GM19099 (cell line): ENCODE measurements around the gene DCAF8.

Source experiments
- POLR2A ChIP-seq: IDR thresholded peaks from 3 replicates; pipeline ENCODE4 v1.6.1; 2011; ENCODE audit warnings: low read depth; ENCODE audit not compliant: insufficient read length; ENCODE audit errors: extremely low read depth

The DCAF8 gene

DNA sequence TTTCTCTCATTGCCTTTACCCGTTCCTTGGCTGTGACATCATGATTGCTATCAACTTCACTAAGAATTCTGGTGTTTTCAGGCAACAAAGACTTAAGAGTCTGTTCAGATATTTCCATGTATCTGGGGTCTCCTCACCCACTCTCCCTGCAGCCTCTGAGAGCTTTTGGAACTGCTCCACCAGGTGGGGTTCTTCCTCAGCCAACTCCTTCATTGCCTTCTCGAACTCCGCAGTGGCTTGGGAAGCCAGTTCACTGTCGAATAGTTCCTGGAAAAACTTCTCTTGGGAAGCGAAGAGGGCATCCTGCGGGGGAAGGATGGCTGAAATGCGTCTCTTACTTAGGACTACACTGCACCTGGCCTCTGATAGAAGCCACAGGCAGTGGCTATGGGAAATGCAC, 20.5 kb upstream of the DCAF8 start:
- TF ChIP-seq POLR2A: no peak

DNA sequence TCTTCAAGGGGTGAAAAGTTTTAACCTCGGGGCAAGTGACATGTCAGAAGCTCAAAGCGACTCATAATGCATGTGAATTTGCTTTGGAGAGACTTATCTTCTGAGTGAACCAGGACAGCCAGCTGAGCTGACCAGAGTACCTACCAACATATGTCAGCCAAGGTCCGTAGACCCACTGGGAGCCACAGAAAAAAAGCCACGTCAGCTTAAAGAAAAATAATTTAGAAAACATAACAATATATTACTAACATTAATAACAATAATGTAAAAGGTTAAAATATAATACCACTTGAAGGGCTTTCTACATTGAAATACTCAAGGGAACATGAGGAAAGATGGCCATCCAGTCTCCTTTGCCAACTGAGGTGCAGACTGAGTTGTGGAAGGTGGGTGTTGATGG, 15.6 kb upstream of the DCAF8 start:
- TF ChIP-seq POLR2A: no peak

DNA sequence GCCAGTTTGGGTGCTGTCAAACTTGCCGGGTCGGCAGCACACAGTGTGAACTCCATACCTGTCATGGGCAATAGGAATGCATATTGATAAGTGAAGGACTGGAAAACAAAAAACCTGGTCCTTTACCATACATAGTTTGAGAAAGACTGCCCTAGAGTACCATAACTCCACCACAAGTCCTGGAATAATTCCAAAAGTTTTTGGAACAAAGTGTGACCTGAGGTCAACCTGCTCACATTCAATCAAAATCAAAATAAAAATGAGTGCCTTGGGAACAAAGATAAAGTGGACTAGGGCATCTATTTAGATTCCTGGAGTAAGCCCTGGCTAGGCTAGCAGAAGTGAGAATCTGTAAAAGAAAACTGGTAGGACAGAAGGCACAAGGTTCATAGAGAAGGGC, 15.0 kb upstream of the DCAF8 start:
- TF ChIP-seq POLR2A: no peak

DNA sequence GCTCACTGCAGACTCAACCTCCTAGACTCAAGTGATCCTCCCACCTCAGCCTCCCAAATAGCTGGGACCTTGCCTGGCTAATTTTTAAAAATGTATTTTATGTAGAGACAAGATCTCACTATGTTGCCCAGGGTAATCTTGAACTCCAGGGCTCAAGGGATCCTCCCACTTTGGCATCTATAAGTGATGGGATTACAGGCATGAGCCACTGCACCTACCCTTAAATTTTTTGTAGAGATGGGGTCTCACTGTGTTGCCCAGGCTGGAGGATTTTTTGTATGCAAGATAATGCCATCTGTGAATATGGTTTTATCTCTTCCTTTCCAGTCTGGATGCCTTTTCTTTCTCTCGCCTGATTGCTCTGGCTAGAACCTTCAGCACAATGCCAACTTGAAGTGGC, 8.7 kb upstream of the DCAF8 start:
- no peak for TF ChIP-seq POLR2A

DNA sequence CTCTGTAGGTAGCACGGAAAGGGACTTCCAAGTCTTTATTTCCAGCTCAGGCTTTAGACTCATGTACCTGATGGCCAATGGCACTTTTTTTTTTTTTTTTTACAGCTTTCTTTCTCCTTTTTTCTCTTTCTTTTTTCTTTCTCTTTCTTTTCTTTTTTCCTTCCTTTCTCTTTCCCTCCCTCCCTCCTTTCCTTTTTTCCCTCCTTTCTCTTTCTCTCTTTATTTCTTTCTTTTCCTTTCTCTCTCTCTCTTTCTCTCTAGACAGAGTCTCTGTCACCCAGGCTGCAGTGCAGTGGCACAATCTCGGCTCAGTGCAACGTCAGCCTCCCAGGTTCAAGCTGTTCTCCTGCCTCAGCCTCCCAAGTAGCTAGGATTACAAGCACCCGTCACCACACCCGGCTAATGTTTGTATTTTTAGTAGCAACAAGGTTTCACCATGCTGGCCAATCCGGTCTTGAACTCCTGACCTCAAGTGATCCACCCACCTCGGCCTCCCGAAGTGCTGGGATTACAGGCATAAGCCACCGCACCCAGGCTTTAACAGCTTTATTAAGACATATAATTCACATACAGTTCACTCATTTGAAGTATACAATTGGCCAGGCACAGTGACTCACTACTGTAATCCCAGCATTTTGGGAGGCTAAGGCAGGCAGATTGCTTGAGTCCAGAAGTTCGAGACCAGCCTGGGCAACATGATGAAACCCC, 5.1 kb upstream of the DCAF8 start:
- TF ChIP-seq POLR2A: no peak

DNA sequence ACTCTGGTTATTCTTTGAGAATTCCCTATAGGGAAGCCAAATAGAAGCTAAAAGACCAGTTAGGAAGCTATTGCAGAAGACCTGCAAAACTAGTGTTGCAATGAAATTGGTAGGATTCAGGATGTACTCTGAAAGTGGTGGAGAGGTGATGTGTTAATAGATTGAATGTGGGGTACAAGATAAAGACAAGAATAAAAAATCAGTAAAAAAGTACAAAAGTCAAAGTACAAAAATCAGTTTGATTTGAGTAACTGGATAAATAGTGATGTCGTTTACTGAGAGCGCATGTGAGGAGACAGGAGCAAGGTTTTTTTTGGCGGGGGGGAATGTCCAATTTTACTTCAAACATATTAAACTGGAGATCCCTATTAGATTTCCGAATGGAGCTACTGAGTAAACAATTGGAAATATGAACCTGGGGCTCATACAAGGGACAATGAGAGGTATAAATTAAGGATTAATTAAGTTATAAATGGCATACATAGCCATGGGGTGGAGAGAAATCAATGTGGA, 2.5 kb upstream of the DCAF8 start:
- no peak for TF ChIP-seq POLR2A

DNA sequence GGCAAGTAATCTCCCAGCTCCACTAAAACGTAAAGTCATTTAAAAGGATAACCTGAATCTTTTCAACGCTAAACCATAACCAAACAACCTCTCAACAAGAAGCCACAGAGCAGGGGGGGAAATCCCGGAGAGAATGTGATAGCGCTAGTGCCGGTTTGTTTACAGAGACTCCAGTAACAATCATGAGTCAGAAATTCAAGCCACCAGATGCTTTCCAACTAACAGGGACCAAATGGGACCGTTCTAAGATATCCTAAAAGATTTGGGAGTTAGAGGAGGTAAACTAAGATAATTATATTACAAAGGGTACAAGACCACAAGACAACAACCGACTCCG, 825 bp downstream of the DCAF8 start:
- no peak for TF ChIP-seq POLR2A

DNA sequence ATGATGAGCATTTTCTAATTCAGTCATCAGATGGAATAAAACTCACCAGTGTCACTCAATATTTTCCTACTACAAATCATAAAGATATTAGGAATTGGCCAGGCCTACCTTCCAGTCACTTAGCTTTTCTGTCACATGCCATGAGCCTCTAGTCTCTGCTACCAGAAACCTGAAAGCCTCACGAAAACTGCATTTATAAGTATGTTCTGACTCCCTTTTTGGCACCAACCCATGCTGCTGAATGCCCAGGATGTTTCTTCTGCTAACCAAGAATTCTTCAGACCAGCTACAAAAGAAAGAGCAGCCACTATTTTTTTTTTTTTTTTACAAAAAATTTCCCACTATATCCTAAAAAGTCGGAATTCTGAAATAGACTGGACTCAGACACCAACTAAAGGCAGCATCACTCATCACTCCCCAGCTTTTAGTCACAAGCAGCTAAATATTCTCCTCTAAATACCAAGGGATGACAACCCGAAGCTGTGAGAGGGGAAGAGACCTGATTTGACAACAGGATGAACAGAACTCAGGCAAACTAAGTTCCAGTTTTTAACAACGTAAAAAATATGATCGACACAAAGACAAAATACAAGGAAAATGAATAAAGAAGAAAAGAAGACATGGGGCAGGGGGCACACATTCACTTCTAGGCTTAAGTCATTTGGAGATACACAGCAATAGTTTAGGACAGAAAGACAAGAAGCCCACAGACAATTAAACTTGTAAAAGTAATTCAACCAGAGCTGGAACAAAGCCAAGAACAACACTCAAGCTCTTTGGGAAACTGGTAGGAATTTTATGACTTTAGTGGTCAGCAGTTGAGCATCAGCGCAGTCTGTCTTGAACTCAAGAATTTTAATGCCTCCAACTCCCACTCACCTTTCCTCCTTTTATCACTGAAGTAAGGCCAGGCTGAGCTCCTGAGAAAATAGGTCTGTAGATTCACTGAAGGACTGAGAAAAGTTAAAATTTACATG, 1.7 kb downstream of the DCAF8 start:
- TF ChIP-seq POLR2A: no peak

DNA sequence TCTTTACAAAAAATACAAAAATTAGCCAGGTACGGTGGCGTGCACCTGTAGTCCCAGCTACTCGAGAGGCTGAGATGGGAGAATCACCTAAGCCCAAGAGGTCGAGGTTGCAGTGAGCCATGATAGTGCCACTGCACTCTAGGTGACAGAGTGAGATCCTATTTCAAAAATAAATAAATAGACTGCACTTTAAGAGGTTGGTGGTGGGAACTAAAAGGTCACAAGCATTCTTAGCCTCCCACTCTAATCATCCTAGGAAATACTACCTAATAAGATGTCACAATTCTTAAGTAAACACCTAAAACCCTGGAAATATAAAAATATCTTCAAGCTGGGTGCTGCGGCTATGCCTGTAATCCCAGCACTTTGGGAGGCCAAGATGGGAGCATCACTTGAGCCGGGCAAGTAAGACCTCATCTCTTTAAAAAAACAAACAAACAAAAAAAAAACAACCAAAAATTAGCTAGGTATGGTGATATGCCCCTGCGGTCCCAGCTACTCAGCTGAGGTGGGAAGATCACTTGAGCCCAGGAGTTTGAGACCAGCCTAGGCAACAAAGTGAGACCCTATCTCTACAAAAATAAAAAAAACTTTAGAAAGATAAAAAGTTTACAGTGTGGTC, 4.1 kb downstream of the DCAF8 start:
- TF ChIP-seq POLR2A: no peak

DNA sequence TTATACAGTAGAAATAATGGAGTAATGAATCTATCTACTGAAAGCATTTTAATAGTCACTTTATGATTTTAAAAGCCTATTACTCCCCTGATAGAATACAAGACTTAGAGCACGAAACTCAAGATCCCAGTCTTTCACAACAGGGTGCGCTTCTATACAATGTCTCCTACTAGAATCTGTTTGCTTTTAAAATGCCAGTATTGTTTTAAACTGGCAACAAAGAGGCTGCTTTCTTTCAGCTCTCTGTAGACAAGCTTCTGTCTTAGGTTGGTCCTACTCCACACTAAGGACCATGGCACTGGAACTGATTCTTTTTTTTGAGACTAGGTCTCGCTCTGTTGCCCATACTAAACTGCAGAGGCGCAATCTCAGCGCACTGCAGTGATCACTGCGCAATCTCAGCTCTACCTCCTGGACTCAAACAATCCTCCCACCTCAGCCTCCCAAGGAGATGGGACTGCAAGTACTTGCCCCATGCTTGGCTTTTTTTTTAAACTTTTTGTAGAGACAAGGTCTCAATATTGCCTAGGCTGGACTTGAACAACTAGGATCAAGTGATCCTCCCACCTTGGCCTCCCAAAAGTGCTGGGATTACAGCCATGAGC, 4.8 kb downstream of the DCAF8 start:
- no peak for TF ChIP-seq POLR2A

DNA sequence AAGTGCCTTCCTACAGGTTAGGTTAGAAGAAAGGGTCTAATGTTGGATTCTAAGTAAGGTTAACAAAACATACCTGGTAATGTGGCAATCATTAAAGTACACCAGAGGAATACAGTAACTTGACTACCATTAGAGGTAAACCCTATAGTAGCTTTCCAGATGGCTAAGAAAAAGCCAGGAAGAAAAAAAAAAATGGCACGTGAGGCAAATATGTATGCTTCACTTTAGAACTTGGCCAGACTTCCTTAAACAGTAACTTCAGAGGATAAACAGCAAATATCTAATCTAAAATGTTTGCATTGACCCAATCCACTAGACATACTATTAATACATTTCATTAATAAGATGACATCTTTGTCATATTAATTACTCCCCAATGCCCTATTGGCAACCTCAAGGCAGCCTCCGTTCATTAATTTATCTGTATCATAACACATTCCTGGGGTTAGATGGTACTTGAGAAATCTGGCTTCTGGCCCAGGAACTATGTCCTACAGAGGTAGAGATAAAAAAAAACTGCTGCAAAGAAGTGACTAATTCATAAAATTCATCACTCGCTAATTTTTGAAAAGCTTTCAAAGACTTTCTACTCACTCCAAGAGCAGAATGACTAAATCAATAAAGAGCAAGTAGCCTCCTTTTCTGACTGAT, 5.8 kb downstream of the DCAF8 start:
- TF ChIP-seq POLR2A: no peak

DNA sequence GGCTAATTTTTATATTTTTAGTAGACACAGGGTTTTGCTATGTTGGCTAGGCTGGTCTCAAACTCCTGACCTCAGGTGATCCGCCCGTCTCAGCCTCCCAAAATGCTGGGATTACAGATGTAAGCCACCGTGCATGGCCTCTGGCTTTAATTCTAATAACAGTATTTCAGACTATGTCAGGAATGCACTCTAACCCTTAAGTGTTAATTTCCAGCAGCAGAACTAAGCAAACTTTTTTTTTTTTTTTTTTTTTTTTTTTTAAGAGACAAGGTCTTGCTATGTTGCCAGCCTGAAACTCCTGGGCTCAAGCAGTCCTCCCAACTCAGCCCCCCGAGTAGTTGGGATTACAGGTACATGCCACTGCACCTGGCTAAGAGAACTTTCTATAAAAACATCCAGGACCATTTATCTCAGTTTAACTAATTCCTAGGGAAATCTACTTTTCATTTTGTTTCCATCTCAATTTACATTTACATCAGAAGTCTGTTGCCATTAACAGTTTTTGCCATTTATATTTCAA, 6.5 kb downstream of the DCAF8 start:
- TF ChIP-seq POLR2A: no peak

DNA sequence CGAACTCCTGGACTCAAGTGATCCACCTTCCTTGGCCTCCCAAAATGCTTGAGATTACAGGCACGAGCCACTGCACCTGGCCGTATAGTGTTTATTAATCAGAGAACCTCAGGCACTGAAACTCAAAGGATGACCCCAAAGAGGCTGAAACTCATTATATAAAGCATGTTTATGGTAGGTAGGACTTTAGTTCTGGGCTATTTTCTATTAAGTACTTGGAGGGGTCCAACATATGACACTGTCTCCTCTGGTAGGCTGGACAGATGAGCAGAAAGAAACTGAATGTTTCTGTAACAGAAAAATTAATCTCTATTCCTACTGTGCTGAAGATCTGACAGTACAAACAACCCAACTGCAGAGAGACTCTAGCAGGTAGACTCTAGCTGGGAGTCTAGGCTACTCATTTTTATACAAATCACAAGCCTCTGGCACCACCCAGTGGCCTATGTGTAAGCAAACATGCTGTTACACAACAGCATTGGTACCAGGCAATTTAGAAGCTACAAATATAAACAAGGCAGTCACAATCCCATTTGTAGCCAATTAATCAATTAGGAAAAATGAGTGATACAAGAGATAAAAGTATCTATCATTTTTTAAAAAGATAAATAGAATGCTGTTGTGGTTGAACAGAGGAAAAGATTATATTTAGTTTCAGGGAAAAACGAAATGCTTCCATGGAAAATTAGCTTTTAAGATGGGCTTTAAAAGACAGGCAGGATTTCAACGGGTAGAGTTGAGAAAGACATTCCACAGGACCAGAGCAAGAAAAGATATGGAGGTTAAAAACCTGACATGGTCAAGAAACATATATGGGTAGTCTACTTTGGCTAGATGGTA, 10.4 kb downstream of the DCAF8 start:
- no peak for TF ChIP-seq POLR2A

DNA sequence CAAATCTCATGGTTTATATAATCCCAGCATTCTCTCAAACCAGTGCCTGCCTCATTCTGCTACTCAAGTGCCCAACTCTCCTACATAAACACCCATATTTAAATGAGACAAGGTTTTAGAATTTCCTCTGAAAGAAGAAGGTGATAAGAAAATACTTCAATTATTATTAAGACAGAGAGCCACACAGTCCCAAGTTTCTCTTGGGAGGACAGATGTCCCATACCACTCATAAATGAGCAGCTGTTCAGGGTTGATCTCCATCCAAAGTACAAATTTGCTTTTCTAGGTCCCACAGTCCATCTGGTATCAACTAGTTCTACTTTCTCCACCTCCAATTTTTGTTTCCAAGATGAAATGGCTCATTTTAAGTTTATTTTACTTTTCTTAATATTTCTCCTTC, 11.3 kb downstream of the DCAF8 start:
- TF ChIP-seq POLR2A: no peak
